Measurements from ENCODE around the gene CHSY3.

Gene CHSY3

GRCh38 chr5:129921204-129921603, 16.9 kb downstream of the CHSY3 start:
- no peak for DNase-seq (ENCODE audit: extremely low read depth, insufficient read length)
- Histone ChIP-seq H3K36me3 (ENCODE audit: control insufficient read depth, insufficient read depth, low read length) (no peaks in the 10 kb centered on the region), H3K4me3 (replicated peaks; ENCODE audit: low read depth, low read length) (no peak overlapping the region), H3K27me3 (replicated peaks; ENCODE audit: control insufficient read depth, insufficient read depth, low read length) (no peaks in the 10 kb centered on the region)
- TF ChIP-seq, protein P1, sequence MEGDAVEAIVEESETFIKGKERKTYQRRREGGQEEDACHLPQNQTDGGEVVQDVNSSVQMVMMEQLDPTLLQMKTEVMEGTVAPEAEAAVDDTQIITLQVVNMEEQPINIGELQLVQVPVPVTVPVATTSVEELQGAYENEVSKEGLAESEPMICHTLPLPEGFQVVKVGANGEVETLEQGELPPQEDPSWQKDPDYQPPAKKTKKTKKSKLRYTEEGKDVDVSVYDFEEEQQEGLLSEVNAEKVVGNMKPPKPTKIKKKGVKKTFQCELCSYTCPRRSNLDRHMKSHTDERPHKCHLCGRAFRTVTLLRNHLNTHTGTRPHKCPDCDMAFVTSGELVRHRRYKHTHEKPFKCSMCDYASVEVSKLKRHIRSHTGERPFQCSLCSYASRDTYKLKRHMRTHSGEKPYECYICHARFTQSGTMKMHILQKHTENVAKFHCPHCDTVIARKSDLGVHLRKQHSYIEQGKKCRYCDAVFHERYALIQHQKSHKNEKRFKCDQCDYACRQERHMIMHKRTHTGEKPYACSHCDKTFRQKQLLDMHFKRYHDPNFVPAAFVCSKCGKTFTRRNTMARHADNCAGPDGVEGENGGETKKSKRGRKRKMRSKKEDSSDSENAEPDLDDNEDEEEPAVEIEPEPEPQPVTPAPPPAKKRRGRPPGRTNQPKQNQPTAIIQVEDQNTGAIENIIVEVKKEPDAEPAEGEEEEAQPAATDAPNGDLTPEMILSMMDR (IDR thresholded peaks at IDR 0.05; ENCODE audit: insufficient read depth, low read length, poor library complexity, severe bottlenecking), result no peak

- TF ChIP-seq, protein P1 (IDR thresholded peaks at IDR 0.05; ENCODE audit: insufficient read depth, low read length, poor library complexity, severe bottlenecking), result no peak
- DNase-seq (ENCODE audit: extremely low read depth, insufficient read length), result no peak
- H3K27me3 ChIP-seq (replicated peaks; ENCODE audit: control insufficient read depth, insufficient read depth, low read length), result no peaks in the 10 kb centered on the region
- H3K4me3 ChIP-seq (replicated peaks; ENCODE audit: low read depth, low read length), result no peak overlapping the region
- H3K36me3 ChIP-seq (ENCODE audit: control insufficient read depth, insufficient read depth, low read length), result no peaks in the 10 kb centered on the region
These were observed 26.0 kb downstream of the CHSY3 start for GRCh38 chr5:129930221-129930620.

DNA sequence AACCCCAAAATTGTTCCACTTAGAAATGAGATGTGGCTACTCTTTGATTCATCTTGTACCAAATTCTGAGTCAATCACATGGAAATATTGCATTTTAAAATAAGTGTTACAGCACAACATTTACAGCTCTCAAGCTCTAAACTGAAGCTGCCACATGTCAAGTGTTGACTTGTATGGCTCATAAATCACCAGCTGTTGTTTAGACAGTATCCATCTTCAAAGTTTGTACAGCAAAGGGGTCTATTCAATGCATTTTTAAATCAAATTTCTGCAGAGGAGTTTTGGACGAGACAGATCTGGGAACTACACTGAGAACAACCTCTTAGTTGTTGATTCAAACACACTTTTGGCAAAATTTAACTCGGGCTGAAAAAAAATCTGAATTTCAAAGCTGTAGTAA, 31.4 kb downstream of the CHSY3 start:
- no peak for DNase-seq (ENCODE audit: extremely low read depth, insufficient read length)
- H3K27me3 ChIP-seq (replicated peaks; ENCODE audit: control insufficient read depth, insufficient read depth, low read length), result no peaks in the 10 kb centered on the region
- no peak overlapping the region for H3K4me3 ChIP-seq (replicated peaks; ENCODE audit: low read depth, low read length)
- TF ChIP-seq, protein P1 (IDR thresholded peaks at IDR 0.05; ENCODE audit: insufficient read depth, low read length, poor library complexity, severe bottlenecking), result no peak
- no peaks in the 10 kb centered on the region for H3K36me3 ChIP-seq (ENCODE audit: control insufficient read depth, insufficient read depth, low read length)

GRCh38 chr5:129938077-129938476, 33.8 kb downstream of the CHSY3 start:
- no peak for DNase-seq (ENCODE audit: extremely low read depth, insufficient read length)
- H3K27me3 ChIP-seq (replicated peaks; ENCODE audit: control insufficient read depth, insufficient read depth, low read length), result no peaks in the 10 kb centered on the region
- TF ChIP-seq, protein P1 (IDR thresholded peaks at IDR 0.05; ENCODE audit: insufficient read depth, low read length, poor library complexity, severe bottlenecking), result no peak
- no peak overlapping the region for H3K4me3 ChIP-seq (replicated peaks; ENCODE audit: low read depth, low read length)
- no peaks in the 10 kb centered on the region for H3K36me3 ChIP-seq (ENCODE audit: control insufficient read depth, insufficient read depth, low read length)

GRCh38 chr5:129943936-129944335, 39.7 kb downstream of the CHSY3 start:
- H3K4me3 ChIP-seq (replicated peaks; ENCODE audit: low read depth, low read length), result no peak overlapping the region
- TF ChIP-seq, protein P1 (IDR thresholded peaks at IDR 0.05; ENCODE audit: insufficient read depth, low read length, poor library complexity, severe bottlenecking), result no peak
- H3K27me3 ChIP-seq (replicated peaks; ENCODE audit: control insufficient read depth, insufficient read depth, low read length), result no peaks in the 10 kb centered on the region
- H3K36me3 ChIP-seq (ENCODE audit: control insufficient read depth, insufficient read depth, low read length), result no peaks in the 10 kb centered on the region
- no peak for DNase-seq (ENCODE audit: extremely low read depth, insufficient read length)

GRCh38 chr5:129945028-129945427, 40.8 kb downstream of the CHSY3 start:
- Histone ChIP-seq H3K36me3 (ENCODE audit: control insufficient read depth, insufficient read depth, low read length) (no peaks in the 10 kb centered on the region), H3K4me3 (replicated peaks; ENCODE audit: low read depth, low read length) (no peak overlapping the region), H3K27me3 (replicated peaks; ENCODE audit: control insufficient read depth, insufficient read depth, low read length) (no peaks in the 10 kb centered on the region)
- DNase-seq (ENCODE audit: extremely low read depth, insufficient read length), result no peak
- TF ChIP-seq, protein P1 (IDR thresholded peaks at IDR 0.05; ENCODE audit: insufficient read depth, low read length, poor library complexity, severe bottlenecking), result no peak

All from GM06990 (cell line).